ENCODE results near the gene STK33. TPM values are rescaled to one million over a fixed set of nuclear protein-coding genes. Genes with fewer than 3 reads are reported as not detected.

The STK33 gene
- total and polyA plus RNA-seq, 2 donors, result 10.5 to 13.3 TPM

DNA sequence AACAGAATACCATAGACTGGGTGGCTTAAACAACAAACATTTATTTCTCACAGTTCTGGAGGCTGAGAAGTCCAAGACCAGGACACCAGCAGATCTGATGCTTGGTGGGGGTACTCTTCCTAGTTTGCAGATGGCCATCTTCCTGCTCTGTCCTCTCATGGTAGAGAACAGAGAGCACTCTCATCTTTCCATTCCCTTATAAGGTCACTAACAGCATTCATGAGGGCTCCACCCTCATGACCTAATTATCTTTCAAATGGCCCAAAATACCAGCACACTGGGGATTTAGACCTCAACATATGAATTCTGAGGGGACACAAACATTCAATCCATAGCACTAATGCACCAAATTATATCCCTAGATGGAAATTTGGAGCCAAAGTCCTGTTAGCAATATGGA is 6.1 kb downstream of the STK33 start:
- Histone ChIP-seq H3K27ac (ENCODE audit: low read depth in 1 of 2, low read length in 1 of 2) (no peak overlapping the region), H3K27me3 (ENCODE audit: control insufficient read depth in 2 of 2, insufficient read depth in 1 of 2, low read length in 1 of 2) (no peaks in the 10 kb centered on the region), H3K36me3 (ENCODE audit: control insufficient read depth in 2 of 2, insufficient read depth in 2 of 2, low read length in 1 of 2) (no peaks in the 10 kb centered on the region), H3K4me1 (ENCODE audit: control insufficient read depth in 2 of 2, insufficient read depth in 2 of 2, low read length in 2 of 2) (no peaks in the 10 kb centered on the region), H3K4me3 (ENCODE audit: low read length in 2 of 2) (no peak overlapping the region), H3K9me3 (ENCODE audit: control insufficient read depth in 2 of 2, insufficient read depth in 1 of 2, low read length in 1 of 2) (no peaks in the 10 kb centered on the region)
- DNase-seq (ENCODE audit: low read depth in 6 of 9, low spot score in 9 of 9), result no peak

DNA sequence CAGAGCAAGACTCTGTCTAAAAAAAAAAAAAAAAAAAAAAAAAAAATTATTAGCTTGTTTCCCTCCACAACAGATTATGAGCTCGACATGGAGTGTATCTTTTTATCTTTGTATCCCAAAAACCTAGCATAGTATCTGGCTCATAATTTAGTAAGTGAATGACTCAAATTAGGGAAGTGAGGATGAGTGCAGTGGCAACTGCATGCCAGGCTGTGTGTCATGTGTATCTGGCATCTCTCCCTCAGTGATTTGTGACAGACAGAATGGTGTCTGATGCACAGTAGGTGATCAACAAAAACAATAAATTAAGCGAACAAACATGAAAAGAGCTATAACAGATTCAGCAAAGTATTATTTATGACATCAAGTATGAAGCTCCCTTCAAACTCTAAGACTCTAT is 7.2 kb downstream of the STK33 start:
- no peak for DNase-seq (ENCODE audit: low read depth in 6 of 9, low spot score in 9 of 9)
- WGBS, result 92% methylated on average over 2 of the region's 2 CpGs
- H3K36me3 ChIP-seq (ENCODE audit: control insufficient read depth in 2 of 2, insufficient read depth in 2 of 2, low read length in 1 of 2), result no peaks in the 10 kb centered on the region
- no peak overlapping the region for H3K27ac ChIP-seq (ENCODE audit: low read depth in 1 of 2, low read length in 1 of 2)
- no peaks in the 10 kb centered on the region for H3K9me3 ChIP-seq (ENCODE audit: control insufficient read depth in 2 of 2, insufficient read depth in 1 of 2, low read length in 1 of 2)
- no peak overlapping the region for H3K4me3 ChIP-seq (ENCODE audit: low read length in 2 of 2)
- H3K4me1 ChIP-seq (ENCODE audit: control insufficient read depth in 2 of 2, insufficient read depth in 2 of 2, low read length in 2 of 2), result no peaks in the 10 kb centered on the region
- H3K27me3 ChIP-seq (ENCODE audit: control insufficient read depth in 2 of 2, insufficient read depth in 1 of 2, low read length in 1 of 2), result no peaks in the 10 kb centered on the region

GRCh38 chr11:8586184-8586583 is 7.8 kb downstream of the STK33 start:
- Histone ChIP-seq H3K4me3 (ENCODE audit: low read length in 2 of 2) (no peak overlapping the region), H3K4me1 (ENCODE audit: control insufficient read depth in 2 of 2, insufficient read depth in 2 of 2, low read length in 2 of 2) (no peaks in the 10 kb centered on the region), H3K36me3 (ENCODE audit: control insufficient read depth in 2 of 2, insufficient read depth in 2 of 2, low read length in 1 of 2) (no peaks in the 10 kb centered on the region), H3K27me3 (ENCODE audit: control insufficient read depth in 2 of 2, insufficient read depth in 1 of 2, low read length in 1 of 2) (no peaks in the 10 kb centered on the region), H3K27ac (ENCODE audit: low read depth in 1 of 2, low read length in 1 of 2) (no peak overlapping the region), H3K9me3 (ENCODE audit: control insufficient read depth in 2 of 2, insufficient read depth in 1 of 2, low read length in 1 of 2) (no peaks in the 10 kb centered on the region)
- WGBS, result 96% methylated on average over 1 of the region's 1 CpG
- DNase-seq (ENCODE audit: low read depth in 6 of 9, low spot score in 9 of 9), result no peak

- H3K4me1 ChIP-seq (ENCODE audit: control insufficient read depth in 2 of 2, insufficient read depth in 2 of 2, low read length in 2 of 2), result no peaks in the 10 kb centered on the region
- DNase-seq (ENCODE audit: low read depth in 6 of 9, low spot score in 9 of 9), result no peak
- WGBS, result 89% methylated on average over 2 of the region's 2 CpGs
These were observed 9.5 kb downstream of the STK33 start for GRCh38 chr11:8584511-8584910.

GRCh38 chr11:8584082-8584481 is 9.9 kb downstream of the STK33 start:
- WGBS, result 100% methylated on average over 1 of the region's 1 CpG
- Histone ChIP-seq H3K27me3 (ENCODE audit: control insufficient read depth in 2 of 2, insufficient read depth in 1 of 2, low read length in 1 of 2) (no peaks in the 10 kb centered on the region), H3K4me3 (ENCODE audit: low read length in 2 of 2) (no peak overlapping the region), H3K27ac (ENCODE audit: low read depth in 1 of 2, low read length in 1 of 2) (no peak overlapping the region), H3K36me3 (ENCODE audit: control insufficient read depth in 2 of 2, insufficient read depth in 2 of 2, low read length in 1 of 2) (no peaks in the 10 kb centered on the region), H3K4me1 (ENCODE audit: control insufficient read depth in 2 of 2, insufficient read depth in 2 of 2, low read length in 2 of 2) (no peaks in the 10 kb centered on the region), H3K9me3 (ENCODE audit: control insufficient read depth in 2 of 2, insufficient read depth in 1 of 2, low read length in 1 of 2) (no peaks in the 10 kb centered on the region)
- no peak for DNase-seq (ENCODE audit: low read depth in 6 of 9, low spot score in 9 of 9)

More at GRCh38 chr11:8584511-8584910, 9.5 kb downstream of the STK33 start:
- Histone ChIP-seq H3K9me3 (ENCODE audit: control insufficient read depth in 2 of 2, insufficient read depth in 1 of 2, low read length in 1 of 2) (no peaks in the 10 kb centered on the region), H3K4me3 (ENCODE audit: low read length in 2 of 2) (no peak overlapping the region), H3K36me3 (ENCODE audit: control insufficient read depth in 2 of 2, insufficient read depth in 2 of 2, low read length in 1 of 2) (no peaks in the 10 kb centered on the region), H3K27me3 (ENCODE audit: control insufficient read depth in 2 of 2, insufficient read depth in 1 of 2, low read length in 1 of 2) (no peaks in the 10 kb centered on the region), H3K27ac (ENCODE audit: low read depth in 1 of 2, low read length in 1 of 2) (no peak overlapping the region)

GRCh38 chr11:8581300-8581699 is 12.7 kb downstream of the STK33 start:
- no peaks in the 10 kb centered on the region for H3K9me3 ChIP-seq (ENCODE audit: control insufficient read depth in 2 of 2, insufficient read depth in 1 of 2, low read length in 1 of 2)
- 96% methylated on average over 3 of the region's 3 CpGs for WGBS
- no peaks in the 10 kb centered on the region for H3K27me3 ChIP-seq (ENCODE audit: control insufficient read depth in 2 of 2, insufficient read depth in 1 of 2, low read length in 1 of 2)
- H3K27ac ChIP-seq (ENCODE audit: low read depth in 1 of 2, low read length in 1 of 2), result no peak overlapping the region
- H3K4me1 ChIP-seq (ENCODE audit: control insufficient read depth in 2 of 2, insufficient read depth in 2 of 2, low read length in 2 of 2), result no peaks in the 10 kb centered on the region
- H3K36me3 ChIP-seq (ENCODE audit: control insufficient read depth in 2 of 2, insufficient read depth in 2 of 2, low read length in 1 of 2), result no peaks in the 10 kb centered on the region
- no peak for DNase-seq (ENCODE audit: low read depth in 6 of 9, low spot score in 9 of 9)
- H3K4me3 ChIP-seq (ENCODE audit: low read length in 2 of 2), result no peak overlapping the region

DNA sequence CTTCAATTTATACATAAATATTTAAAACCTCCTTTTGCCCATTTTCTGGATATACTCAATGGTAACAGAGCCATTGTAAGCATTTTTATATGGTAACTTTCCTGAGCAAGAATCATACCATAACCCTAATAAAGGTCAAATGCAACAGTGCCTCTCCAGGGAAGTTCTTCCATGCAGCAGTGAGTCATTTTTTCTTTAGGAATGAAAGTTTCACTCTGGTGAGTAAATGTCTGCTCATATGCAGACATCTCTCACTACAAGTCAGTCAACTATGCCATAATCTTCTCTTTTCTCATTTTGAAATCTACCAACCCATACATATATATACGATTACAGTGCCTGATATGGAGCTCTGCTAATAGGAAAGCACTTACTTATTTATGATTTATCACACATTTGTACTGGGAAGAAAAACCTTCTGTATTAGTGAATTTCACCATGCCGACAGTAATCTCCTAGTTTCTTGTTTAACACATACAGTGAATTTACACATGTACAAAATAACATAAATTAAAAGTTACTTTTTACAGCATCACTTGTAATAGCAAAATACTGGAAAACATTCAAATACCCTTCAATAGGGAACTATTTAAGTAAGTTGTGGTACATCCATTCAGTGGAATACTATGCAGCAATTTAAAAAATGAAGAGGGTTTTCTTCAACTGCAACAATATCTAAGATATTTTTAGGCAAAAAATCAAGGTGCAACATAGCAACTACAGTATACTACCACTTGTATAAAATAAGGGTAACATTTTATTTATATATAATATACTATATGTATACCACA is 16.0 kb downstream of the STK33 start:
- Histone ChIP-seq H3K4me3 (ENCODE audit: low read length in 2 of 2) (no peak overlapping the region), H3K9me3 (ENCODE audit: control insufficient read depth in 2 of 2, insufficient read depth in 1 of 2, low read length in 1 of 2) (no peaks in the 10 kb centered on the region), H3K27me3 (ENCODE audit: control insufficient read depth in 2 of 2, insufficient read depth in 1 of 2, low read length in 1 of 2) (no peaks in the 10 kb centered on the region), H3K4me1 (ENCODE audit: control insufficient read depth in 2 of 2, insufficient read depth in 2 of 2, low read length in 2 of 2) (no peaks in the 10 kb centered on the region), H3K27ac (ENCODE audit: low read depth in 1 of 2, low read length in 1 of 2) (no peak overlapping the region), H3K36me3 (ENCODE audit: control insufficient read depth in 2 of 2, insufficient read depth in 2 of 2, low read length in 1 of 2) (no peaks in the 10 kb centered on the region)
- 98% methylated on average over 2 of the region's 2 CpGs for WGBS
- DNase-seq (ENCODE audit: low read depth in 6 of 9, low spot score in 9 of 9), result no peak

- Histone ChIP-seq H3K4me1 (ENCODE audit: control insufficient read depth in 2 of 2, insufficient read depth in 2 of 2, low read length in 2 of 2) (no peaks in the 10 kb centered on the region), H3K4me3 (ENCODE audit: low read length in 2 of 2) (no peak overlapping the region), H3K36me3 (ENCODE audit: control insufficient read depth in 2 of 2, insufficient read depth in 2 of 2, low read length in 1 of 2) (no peaks in the 10 kb centered on the region), H3K27ac (ENCODE audit: low read depth in 1 of 2, low read length in 1 of 2) (no peak overlapping the region), H3K27me3 (ENCODE audit: control insufficient read depth in 2 of 2, insufficient read depth in 1 of 2, low read length in 1 of 2) (no peaks in the 10 kb centered on the region), H3K9me3 (ENCODE audit: control insufficient read depth in 2 of 2, insufficient read depth in 1 of 2, low read length in 1 of 2) (no peaks in the 10 kb centered on the region)
- 100% methylated on average over 1 of the region's 1 CpG for WGBS
- no peak for DNase-seq (ENCODE audit: low read depth in 6 of 9, low spot score in 9 of 9)
These were observed 19.2 kb downstream of the STK33 start for GRCh38 chr11:8574798-8575197.

- WGBS, result 92% methylated on average over 1 of the region's 1 CpG
- H3K27ac ChIP-seq (ENCODE audit: low read depth in 1 of 2, low read length in 1 of 2), result no peak overlapping the region
- DNase-seq (ENCODE audit: low read depth in 6 of 9, low spot score in 9 of 9), result no peak
- H3K36me3 ChIP-seq (ENCODE audit: control insufficient read depth in 2 of 2, insufficient read depth in 2 of 2, low read length in 1 of 2), result no peaks in the 10 kb centered on the region
- H3K9me3 ChIP-seq (ENCODE audit: control insufficient read depth in 2 of 2, insufficient read depth in 1 of 2, low read length in 1 of 2), result no peaks in the 10 kb centered on the region
- H3K27me3 ChIP-seq (ENCODE audit: control insufficient read depth in 2 of 2, insufficient read depth in 1 of 2, low read length in 1 of 2), result no peaks in the 10 kb centered on the region
- no peaks in the 10 kb centered on the region for H3K4me1 ChIP-seq (ENCODE audit: control insufficient read depth in 2 of 2, insufficient read depth in 2 of 2, low read length in 2 of 2)
- H3K4me3 ChIP-seq (ENCODE audit: low read length in 2 of 2), result no peak overlapping the region
These were observed 20.3 kb downstream of the STK33 start for GRCh38 chr11:8573777-8574176.
